ENCODE data around the gene ADAMTS19.

- TF ChIP-seq CTCF (optimal IDR thresholded peaks at IDR 0.05 in 1 of 3, IDR thresholded peaks at IDR 0.05 in 1 of 3, conservative IDR thresholded peaks at IDR 0.05 in 1 of 3; ENCODE audit: extremely low read depth in 1 of 3, insufficient read depth in 2 of 3, low read length in 3 of 3) (no peak), EZH2 (IDR thresholded peaks at IDR 0.05; ENCODE audit: low read length) (no peak)
These were observed 12.1 kb upstream of the ADAMTS19 start for GRCh38 chr5:129447968-129448367.

Data from keratinocyte (primary cell).